Ovary (tissue), 3 donors: ENCODE measurements around the gene NRXN2.

Experiments used
- CTCF ChIP-seq, 3 donors: fragments of 450-650 bp in 2 of 3; fragments of 200-600 bp in 1 of 3; IDR thresholded peaks; one replicate each; pipeline versions ENCODE4 v1.5.1 to v1.8.0; 2016 to 2022; ENCODE audit warnings: antibody characterized with exemption in 3 of 3, mild to moderate bottlenecking in 1 of 3
- POLR2A ChIP-seq: fragments of 450-650 bp; IDR thresholded peaks from one replicate; pipeline ENCODE4 v1.6.1; 2017; ENCODE audit warnings: antibody characterized with exemption, mild to moderate bottlenecking, moderate library complexity
- donor health status: DM: no; HTN: no; CAD: no.

DNA sequence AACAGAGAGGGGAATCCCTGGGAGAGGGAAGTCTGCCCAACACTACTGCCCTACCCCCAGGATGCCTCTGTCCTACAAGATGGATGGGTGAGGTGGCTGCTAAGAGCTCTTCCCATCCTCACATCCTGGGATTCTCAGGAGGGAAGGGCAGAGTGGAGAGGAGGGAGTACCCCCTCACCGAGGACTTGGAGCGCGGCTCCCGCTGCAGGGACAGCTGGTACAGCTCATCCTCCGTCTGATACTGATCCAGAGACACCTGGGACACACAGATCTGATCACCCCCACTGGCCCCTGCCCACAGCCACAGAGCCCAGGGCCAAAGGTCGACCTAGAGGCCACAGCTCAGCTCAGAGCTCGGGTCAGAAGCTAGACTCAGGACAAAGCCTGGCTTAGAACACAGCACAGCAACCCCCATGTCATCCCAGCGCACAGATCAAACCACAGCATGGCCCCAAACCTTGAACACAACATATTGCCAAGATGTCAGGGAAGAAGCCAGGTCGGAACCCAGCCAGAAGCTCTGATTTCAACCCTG is 12.8 kb upstream of the NRXN2 start:
- TF ChIP-seq CTCF (IDR thresholded peaks at IDR 0.05) = no peak
- no peak for TF ChIP-seq POLR2A
